HFFc6 (cell line): Measurements from ENCODE around the gene MAPKAP1. TPM values are rescaled to one million over a fixed set of nuclear protein-coding genes. Genes with fewer than 3 reads are reported as not detected.

Source experiments
- DNase-seq: peaks from one replicate; pipeline ENCODE4 v3.0.0-alpha.2; 2018
- H3K27ac Mint-ChIP-seq: 2 replicates; pipeline ENCODE4 v1.8.0; 2020; ENCODE audit warnings: mild to moderate bottlenecking, mixed read lengths
- H3K27me3 Mint-ChIP-seq: 2 replicates; pipeline ENCODE4 v1.8.0; 2021; ENCODE audit warnings: mild to moderate bottlenecking, moderate library complexity, mixed read lengths; ENCODE audit not compliant: insufficient read depth
- H3K36me3 Mint-ChIP-seq: 2 replicates; pipeline ENCODE4 v1.8.0; 2021; ENCODE audit warnings: low read depth, mixed read lengths
- H3K4me1 Mint-ChIP-seq: 2 replicates; pipeline ENCODE4 v1.8.0; 2020; ENCODE audit warnings: low read depth, mixed read lengths
- H3K4me3 Mint-ChIP-seq: 2 replicates; pipeline ENCODE4 v1.8.0; 2020; ENCODE audit warnings: mild to moderate bottlenecking, moderate library complexity, mixed read lengths
- H3K9me3 Mint-ChIP-seq: 2 replicates; pipeline ENCODE4 v1.8.0; 2020; ENCODE audit warnings: mild to moderate bottlenecking, mixed read lengths
- CTCF ChIP-seq: fragments of 200-600 bp; sonication (generic); IDR thresholded peaks from 2 replicates; pipeline ENCODE4 v1.5.0; 2021; ENCODE audit warnings: antibody characterized with exemption, mild to moderate bottlenecking
- total RNA-seq, 6 experiments: library from RNA; stranded (reverse); fragmentation: NEBNext Ultra II Directional; extraction: Animal tissue kit (Norgen Biotek cat#: 25700); gene quantifications; 2 replicates in 1 of 6; 3 replicates in 5 of 6; pipeline ENCODE4 v1.2.3, GENCODE V29; 2021

MAPKAP1 gene
- total RNA-seq, 6 experiments from 2014 or later: 115 to 167 (median 130) TPM

DNA sequence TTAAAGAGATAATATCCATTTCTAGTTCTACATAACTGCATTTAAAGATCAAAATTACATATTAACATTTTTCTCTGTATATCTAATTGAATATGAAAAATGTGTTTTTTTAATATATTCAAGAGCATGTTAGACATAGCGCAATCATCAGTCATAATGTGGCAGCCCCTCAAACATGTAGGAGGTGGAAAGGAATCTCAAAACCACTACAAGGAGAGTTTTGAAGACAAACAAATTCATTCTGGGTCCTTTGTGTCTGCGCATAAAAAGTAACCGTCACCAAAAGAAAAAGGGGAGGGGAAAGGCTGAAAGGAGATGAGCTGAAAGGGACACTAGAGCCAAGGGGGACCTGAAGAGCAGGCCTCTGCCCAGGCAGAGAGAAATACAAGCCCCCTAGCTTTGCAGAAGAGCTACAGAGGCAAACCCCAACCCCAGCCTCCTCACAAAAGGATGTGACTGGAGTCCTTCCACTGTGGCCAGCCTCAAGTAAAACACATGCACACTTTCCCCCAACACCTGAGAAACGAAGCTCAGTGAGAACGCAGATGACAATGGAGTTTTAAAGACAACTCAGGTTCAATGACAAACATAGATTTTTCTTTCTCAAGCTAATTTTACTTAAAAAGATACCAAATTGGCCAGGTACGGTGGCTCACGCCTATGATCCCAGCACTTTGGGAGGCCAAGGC lies 62.0 kb downstream of the MAPKAP1 start:
- peaks cover 30% of the 10 kb centered on the region for H3K36me3 Mint-ChIP-seq
- no peak overlapping the region for H3K4me3 Mint-ChIP-seq
- no peaks in the 10 kb centered on the region for H3K9me3 Mint-ChIP-seq
- no peak for DNase-seq
- H3K27me3 Mint-ChIP-seq: peaks cover 1% of the 10 kb centered on the region; the same call in 1 of the 2 replicates
- no peak for TF ChIP-seq CTCF
- H3K27ac Mint-ChIP-seq: no peak overlapping the region
- H3K4me1 Mint-ChIP-seq: peaks cover 57% of the 10 kb centered on the region

- peaks cover 46% of the 10 kb centered on the region for H3K4me1 Mint-ChIP-seq
- no peaks in the 10 kb centered on the region for H3K9me3 Mint-ChIP-seq
- no peak for TF ChIP-seq CTCF
- H3K4me3 Mint-ChIP-seq: no peak overlapping the region
- peaks cover 1% of the 10 kb centered on the region; the same call in 1 of the 2 replicates for H3K27me3 Mint-ChIP-seq
- H3K36me3 Mint-ChIP-seq: peaks cover 15% of the 10 kb centered on the region
- DNase-seq: no peak
- H3K27ac Mint-ChIP-seq: no peak overlapping the region
Measured at GRCh38 chr9:125642311-125642710, 64.7 kb downstream of the MAPKAP1 start.

DNA sequence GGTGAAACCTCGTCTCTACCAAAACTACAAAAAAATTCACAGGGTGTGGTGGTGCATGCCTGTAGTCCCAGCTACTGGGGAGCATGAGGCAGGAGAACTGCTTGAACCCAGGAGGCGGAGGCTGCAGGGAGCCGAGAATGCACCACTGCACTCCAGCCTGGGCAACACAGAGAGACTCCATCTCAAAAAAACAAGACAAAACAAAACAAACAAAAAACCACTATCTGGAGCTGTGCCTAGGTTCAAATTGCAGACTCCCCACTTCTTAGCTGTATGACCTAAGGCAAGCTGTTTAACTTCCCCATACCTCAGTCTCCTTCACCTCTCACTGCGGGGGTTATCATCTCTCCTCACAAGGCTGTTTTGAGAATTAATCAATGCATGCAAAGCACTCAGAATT lies 68.0 kb downstream of the MAPKAP1 start:
- TF ChIP-seq CTCF: no peak
- H3K4me3 Mint-ChIP-seq: no peak overlapping the region
- no peaks in the 10 kb centered on the region for H3K36me3 Mint-ChIP-seq
- no peaks in the 10 kb centered on the region for H3K9me3 Mint-ChIP-seq
- H3K27me3 Mint-ChIP-seq: no peaks in the 10 kb centered on the region
- peaks cover 49% of the 10 kb centered on the region for H3K4me1 Mint-ChIP-seq
- H3K27ac Mint-ChIP-seq: no peak overlapping the region
- DNase-seq: no peak

DNA sequence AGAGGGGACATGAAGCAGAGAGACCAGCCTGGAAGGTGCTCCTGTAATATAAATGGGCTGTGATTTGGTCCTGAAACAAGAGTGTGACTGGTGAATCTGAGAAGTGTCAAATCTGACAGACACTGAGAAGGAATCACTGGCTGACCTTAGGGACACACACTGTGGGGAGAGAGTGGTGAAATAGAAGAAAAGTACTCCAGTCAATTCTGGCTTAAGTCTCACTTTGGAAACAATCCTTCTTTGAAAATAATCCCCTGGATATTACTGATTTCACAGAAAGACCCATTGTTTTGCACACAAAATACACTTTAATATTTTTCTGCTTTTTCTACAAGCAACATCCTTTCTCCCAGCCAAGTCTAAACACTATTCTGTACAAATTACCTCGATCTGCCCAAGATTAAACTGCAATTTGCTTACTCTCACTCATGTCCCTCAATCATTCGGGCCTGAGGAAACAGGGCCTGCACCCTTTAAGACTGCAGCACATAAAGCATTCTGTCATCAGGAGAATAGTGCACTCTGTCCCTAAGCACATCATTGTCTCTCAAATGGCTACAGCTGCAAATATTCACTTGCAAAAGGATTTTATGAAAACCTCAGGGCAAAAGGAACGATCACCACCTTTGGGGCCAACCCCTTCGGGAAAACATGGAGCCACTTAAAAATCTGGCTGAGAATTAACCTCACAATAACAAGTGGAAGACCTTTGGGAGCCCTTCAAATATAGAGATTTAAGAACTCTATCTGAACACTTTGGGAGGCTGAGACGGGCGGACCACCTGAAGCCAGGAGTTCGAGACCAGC lies 68.6 kb downstream of the MAPKAP1 start:
- peaks cover 53% of the 10 kb centered on the region for H3K4me1 Mint-ChIP-seq
- no peaks in the 10 kb centered on the region for H3K36me3 Mint-ChIP-seq
- no peak for DNase-seq
- TF ChIP-seq CTCF: no peak
- no peak overlapping the region for H3K27ac Mint-ChIP-seq
- H3K27me3 Mint-ChIP-seq: no peaks in the 10 kb centered on the region
- no peak overlapping the region for H3K4me3 Mint-ChIP-seq
- H3K9me3 Mint-ChIP-seq: no peaks in the 10 kb centered on the region

GRCh38 chr9:125637241-125637640 lies 69.8 kb downstream of the MAPKAP1 start:
- Mint-ChIP-seq H3K4me1 (peaks cover 65% of the 10 kb centered on the region), H3K27ac (no peak overlapping the region), H3K4me3 (no peak overlapping the region), H3K9me3 (no peaks in the 10 kb centered on the region), H3K27me3 (no peaks in the 10 kb centered on the region), H3K36me3 (no peaks in the 10 kb centered on the region)
- TF ChIP-seq CTCF: no peak
- no peak for DNase-seq
